K562 (cell line): ENCODE data around the gene SLC13A4. TPM values are rescaled to one million over a fixed set of nuclear protein-coding genes. Genes with fewer than 3 reads are reported as not detected.

Experiments
- CCAR2 ChIP-seq: fragments of 200-400 bp; formaldehyde crosslinking; IDR thresholded peaks from 2 replicates; pipeline ENCODE4 v1.6.1; 2017; ENCODE audit warnings: mild to moderate bottlenecking, low read depth, low read length
- HDAC8 ChIP-seq: fragments of 450-650 bp; IDR thresholded peaks from 2 replicates; pipeline ENCODE4 v1.6.1; 2016; ENCODE audit warnings: mild to moderate bottlenecking, missing genetic modification characterization, moderate library complexity, missing compliant biosample characterization
- HEY1 ChIP-seq: fragments of 250-450 bp; sonication (Bioruptor Pico); IDR thresholded peaks from 2 replicates; pipeline ENCODE4 v1.5.0; 2020; ENCODE audit warnings: mild to moderate bottlenecking, moderate library complexity, borderline replicate concordance
- ILK ChIP-seq: fragments of 450-650 bp; IDR thresholded peaks from 2 replicates; pipeline ENCODE4 v1.6.1; 2016; ENCODE audit warnings: missing genetic modification characterization, low read depth, mild to moderate bottlenecking, missing compliant biosample characterization, moderate library complexity, borderline replicate concordance
- KDM2B ChIP-seq: fragments of 250-450 bp; sonication (Bioruptor Pico); IDR thresholded peaks from 2 replicates; pipeline ENCODE4 v1.8.0; 2021; ENCODE audit warnings: mild to moderate bottlenecking, moderate library complexity
- KLF10 ChIP-seq: fragments of 250-450 bp; sonication (Bioruptor Pico); IDR thresholded peaks from 2 replicates; pipeline ENCODE4 v1.6.1; 2021; ENCODE audit warnings: matching md5 sums
- MTA1 ChIP-seq: fragments of 450-650 bp; IDR thresholded peaks from 2 replicates; pipeline ENCODE4 v1.6.1; 2017; ENCODE audit warnings: borderline replicate concordance
- MXI1 ChIP-seq: IDR thresholded peaks from 2 replicates; pipeline ENCODE4 v1.6.1; 2011; ENCODE audit warnings: low read depth, mild to moderate bottlenecking, improper control_type of control experiment, low read length
- NEUROD1 ChIP-seq: fragments of 150-350 bp; IDR thresholded peaks from 2 replicates; pipeline ENCODE4 v1.6.1; 2014; ENCODE audit warnings: borderline replicate concordance, low read length, low read depth; ENCODE audit not compliant: partially characterized antibody
- PHTF2 ChIP-seq: fragments of 250-450 bp; sonication (Bioruptor Pico); IDR thresholded peaks from 2 replicates; pipeline ENCODE4 v1.5.0; 2021; ENCODE audit warnings: mild to moderate bottlenecking
- SP2 ChIP-seq: IDR thresholded peaks from 2 replicates; pipeline ENCODE4 v1.6.1; 2011; ENCODE audit warnings: mild to moderate bottlenecking, low read depth, low read length, moderate library complexity; ENCODE audit not compliant: poor library complexity, severe bottlenecking; ENCODE audit errors: extremely low read depth
- THRAP3 ChIP-seq: fragments of 450-650 bp; IDR thresholded peaks from 2 replicates; pipeline ENCODE4 v1.6.1; 2016; ENCODE audit warnings: mild to moderate bottlenecking, inconsistent platforms, borderline replicate concordance
- ZC3H11A ChIP-seq: IDR thresholded peaks from 2 replicates; pipeline ENCODE4 v1.6.1; 2012; ENCODE audit warnings: low read depth, low read length, improper control_type of control experiment
- ZFP1 ChIP-seq: fragments of 450-650 bp; formaldehyde crosslinking; IDR thresholded peaks from 2 replicates; pipeline ENCODE4 v1.4.0; 2020; ENCODE audit warnings: mild to moderate bottlenecking, mixed read lengths
- ZNF274 ChIP-seq: IDR thresholded peaks from 2 replicates; pipeline ENCODE4 v1.6.1; 2011; ENCODE audit warnings: low read depth, mild to moderate bottlenecking, low read length, moderate library complexity, borderline replicate concordance
- ZNF282 ChIP-seq: sonication (generic); formaldehyde crosslinking; IDR thresholded peaks from 2 replicates; pipeline ENCODE4 v1.8.1; 2023; ENCODE audit warnings: missing genetic modification reagents
- polyA plus RNA-seq, 8 experiments: library from polyadenylated mRNA; depleted of rRNA in 4 of 8; stranded (reverse) in 5 of 8; unstranded in 3 of 8; fragments of >200 nt; fragmentation: Nextera tagmentation in 2 of 8; fragmentation: Illumina TruSeq in 1 of 8; extraction: Ambion mirVana in 2 of 8; extraction: Trizol in 1 of 8; gene quantifications; 2 replicates each; pipeline versions ENCODE4 v1.2.1 to v1.2.3, GENCODE V29; 2011 to 2014; ENCODE audit warnings: inconsistent platforms in 1 of 8, missing spikeins in 1 of 8
- total RNA-seq, 7 experiments: library from RNA; depleted of rRNA in 6 of 7; stranded (reverse); fragments of >200 nt in 6 of 7; fragmentation: Illumina TruSeq in 2 of 7; extraction: Trizol in 2 of 7; gene quantifications; 2 replicates each; pipeline versions ENCODE4 v1.2.1 to v1.2.3, GENCODE V29; 2011 to 2021; ENCODE audit warnings: low replicate concordance in 1 of 7
- TF ChIP-seq, protein P1 (sequence below), 2 experiments: fragments of 450-650 bp; formaldehyde crosslinking in 1 of 2; IDR thresholded peaks; 2 replicates each; pipeline versions ENCODE4 v1.4.0 to v1.6.1; 2014 to 2020; ENCODE audit warnings: mild to moderate bottlenecking in 2 of 2, borderline replicate concordance in 1 of 2, low read depth in 1 of 2
- TF ChIP-seq, protein P2 (sequence below): sonication (generic); formaldehyde crosslinking; IDR thresholded peaks from 2 replicates; pipeline ENCODE4 v1.8.1; 2023; ENCODE audit warnings: mild to moderate bottlenecking, missing genetic modification reagents

Gene SLC13A4
- total and polyA plus RNA-seq, 9 of the 15 experiments (the other 6 are each of a cell fraction or from before 2014, with no cell fraction given): 0.11 to 1.0 (median 0.36) TPM

DNA sequence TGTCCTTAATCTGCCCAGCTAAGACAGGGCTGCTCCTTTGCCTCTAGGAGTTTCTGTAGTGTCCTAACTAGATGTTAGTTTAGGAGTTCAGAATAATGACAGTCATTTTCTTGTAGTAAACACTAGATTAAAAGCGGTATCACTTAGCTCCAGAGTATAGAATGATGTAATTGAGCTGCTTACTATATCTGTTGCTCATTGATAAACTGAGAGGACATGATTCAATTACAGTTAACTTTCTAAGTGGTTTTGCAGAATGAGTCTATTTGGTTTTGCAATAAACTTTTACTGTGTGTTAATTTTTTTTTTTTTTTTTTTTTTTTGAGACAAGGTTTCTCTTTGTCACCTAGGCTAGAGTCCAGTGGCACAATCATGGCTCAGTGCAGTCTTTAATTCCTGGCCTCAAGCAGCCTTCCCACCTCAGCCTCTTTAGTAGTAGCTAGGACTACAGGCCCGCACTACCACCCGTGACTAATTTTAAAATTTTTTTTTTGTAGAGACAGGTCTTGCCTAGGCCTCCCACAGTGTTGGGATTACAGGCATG lies 63.9 kb downstream of the SLC13A4 start (continued):
- TF ChIP-seq, protein P1, sequence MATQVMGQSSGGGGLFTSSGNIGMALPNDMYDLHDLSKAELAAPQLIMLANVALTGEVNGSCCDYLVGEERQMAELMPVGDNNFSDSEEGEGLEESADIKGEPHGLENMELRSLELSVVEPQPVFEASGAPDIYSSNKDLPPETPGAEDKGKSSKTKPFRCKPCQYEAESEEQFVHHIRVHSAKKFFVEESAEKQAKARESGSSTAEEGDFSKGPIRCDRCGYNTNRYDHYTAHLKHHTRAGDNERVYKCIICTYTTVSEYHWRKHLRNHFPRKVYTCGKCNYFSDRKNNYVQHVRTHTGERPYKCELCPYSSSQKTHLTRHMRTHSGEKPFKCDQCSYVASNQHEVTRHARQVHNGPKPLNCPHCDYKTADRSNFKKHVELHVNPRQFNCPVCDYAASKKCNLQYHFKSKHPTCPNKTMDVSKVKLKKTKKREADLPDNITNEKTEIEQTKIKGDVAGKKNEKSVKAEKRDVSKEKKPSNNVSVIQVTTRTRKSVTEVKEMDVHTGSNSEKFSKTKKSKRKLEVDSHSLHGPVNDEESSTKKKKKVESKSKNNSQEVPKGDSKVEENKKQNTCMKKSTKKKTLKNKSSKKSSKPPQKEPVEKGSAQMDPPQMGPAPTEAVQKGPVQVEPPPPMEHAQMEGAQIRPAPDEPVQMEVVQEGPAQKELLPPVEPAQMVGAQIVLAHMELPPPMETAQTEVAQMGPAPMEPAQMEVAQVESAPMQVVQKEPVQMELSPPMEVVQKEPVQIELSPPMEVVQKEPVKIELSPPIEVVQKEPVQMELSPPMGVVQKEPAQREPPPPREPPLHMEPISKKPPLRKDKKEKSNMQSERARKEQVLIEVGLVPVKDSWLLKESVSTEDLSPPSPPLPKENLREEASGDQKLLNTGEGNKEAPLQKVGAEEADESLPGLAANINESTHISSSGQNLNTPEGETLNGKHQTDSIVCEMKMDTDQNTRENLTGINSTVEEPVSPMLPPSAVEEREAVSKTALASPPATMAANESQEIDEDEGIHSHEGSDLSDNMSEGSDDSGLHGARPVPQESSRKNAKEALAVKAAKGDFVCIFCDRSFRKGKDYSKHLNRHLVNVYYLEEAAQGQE (IDR thresholded peaks at IDR 0.05; ENCODE audit: borderline replicate concordance): no peak; the same call in 1 of the 2 replicates
- TF ChIP-seq, protein P1 (CRISPR knock-in tag; IDR thresholded peaks at IDR 0.05; ENCODE audit: low read depth): no peak
- TF ChIP-seq ZNF274: no peak
- no peak for TF ChIP-seq CCAR2
- TF ChIP-seq MXI1: no peak
- TF ChIP-seq, protein P2, sequence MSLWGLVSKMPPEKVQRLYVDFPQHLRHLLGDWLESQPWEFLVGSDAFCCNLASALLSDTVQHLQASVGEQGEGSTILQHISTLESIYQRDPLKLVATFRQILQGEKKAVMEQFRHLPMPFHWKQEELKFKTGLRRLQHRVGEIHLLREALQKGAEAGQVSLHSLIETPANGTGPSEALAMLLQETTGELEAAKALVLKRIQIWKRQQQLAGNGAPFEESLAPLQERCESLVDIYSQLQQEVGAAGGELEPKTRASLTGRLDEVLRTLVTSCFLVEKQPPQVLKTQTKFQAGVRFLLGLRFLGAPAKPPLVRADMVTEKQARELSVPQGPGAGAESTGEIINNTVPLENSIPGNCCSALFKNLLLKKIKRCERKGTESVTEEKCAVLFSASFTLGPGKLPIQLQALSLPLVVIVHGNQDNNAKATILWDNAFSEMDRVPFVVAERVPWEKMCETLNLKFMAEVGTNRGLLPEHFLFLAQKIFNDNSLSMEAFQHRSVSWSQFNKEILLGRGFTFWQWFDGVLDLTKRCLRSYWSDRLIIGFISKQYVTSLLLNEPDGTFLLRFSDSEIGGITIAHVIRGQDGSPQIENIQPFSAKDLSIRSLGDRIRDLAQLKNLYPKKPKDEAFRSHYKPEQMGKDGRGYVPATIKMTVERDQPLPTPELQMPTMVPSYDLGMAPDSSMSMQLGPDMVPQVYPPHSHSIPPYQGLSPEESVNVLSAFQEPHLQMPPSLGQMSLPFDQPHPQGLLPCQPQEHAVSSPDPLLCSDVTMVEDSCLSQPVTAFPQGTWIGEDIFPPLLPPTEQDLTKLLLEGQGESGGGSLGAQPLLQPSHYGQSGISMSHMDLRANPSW (CRISPR knock-in tag): no peak
- TF ChIP-seq ILK (tag): no peak
- TF ChIP-seq KDM2B: peak; percentile 14; the same call in 1 of the 2 replicates
- TF ChIP-seq SP2: no peak
- TF ChIP-seq ZNF282: no peak
- TF ChIP-seq NEUROD1: no peak
- TF ChIP-seq MTA1: 0 out of 2 replicates have a peak, but pooled peaks have one; percentile 33
- no peak for TF ChIP-seq HDAC8 (tag)
- no peak for TF ChIP-seq KLF10 (CRISPR knock-in tag)
- TF ChIP-seq PHTF2: no peak
- TF ChIP-seq ZC3H11A: no peak
- no peak for TF ChIP-seq HEY1 (CRISPR knock-in tag)
- TF ChIP-seq ZFP1: no peak
- TF ChIP-seq THRAP3: no peak
